NT2/D1 (cell line): Measurements from ENCODE around the gene KRTAP6-1.

Experiments
- SUZ12 ChIP-seq: IDR thresholded peaks from 2 replicates; pipeline ENCODE4 v1.6.1; 2011; ENCODE audit not compliant: insufficient read length, insufficient read depth; ENCODE audit errors: extremely low read depth
- YY1 ChIP-seq: IDR thresholded peaks from 2 replicates; pipeline ENCODE4 v1.6.1; 2011; ENCODE audit not compliant: insufficient read length, insufficient read depth
- ZNF274 ChIP-seq: IDR thresholded peaks from 2 replicates; pipeline ENCODE4 v1.6.1; 2011; ENCODE audit warnings: mild to moderate bottlenecking, low read depth, low read length

DNA sequence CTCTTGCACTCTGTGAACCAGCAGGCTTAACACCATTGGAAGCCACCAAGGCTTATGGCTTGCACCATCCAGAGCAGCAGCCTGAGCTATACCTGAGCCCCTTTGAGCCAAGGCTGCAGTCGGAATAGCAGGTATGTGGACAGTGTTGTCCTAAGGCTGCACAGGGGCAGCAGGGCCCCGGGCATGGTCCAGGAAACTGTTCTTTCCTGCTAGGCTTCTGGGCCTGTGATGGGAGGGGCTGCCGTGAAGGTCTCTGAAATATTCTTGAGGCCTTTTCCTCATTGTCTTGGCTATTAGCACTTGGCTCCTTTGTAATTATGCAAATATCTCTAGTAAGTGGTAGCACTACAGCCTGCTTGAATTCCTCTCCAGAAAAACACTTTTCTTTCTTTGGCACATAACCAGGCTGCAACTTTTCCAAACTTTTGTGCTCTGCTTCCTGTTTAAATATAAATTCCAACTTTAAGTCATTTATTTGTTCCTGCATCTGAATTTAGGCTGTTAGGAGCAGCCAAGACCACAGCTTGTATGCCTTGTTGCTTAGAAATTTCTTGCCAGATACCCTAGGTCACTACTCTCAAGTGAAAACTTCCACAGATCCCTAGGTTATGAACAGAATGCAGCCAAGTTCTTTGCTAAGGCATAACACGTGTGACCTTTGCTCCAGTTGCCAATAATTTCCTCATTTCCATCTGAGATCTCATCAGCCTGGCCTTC lies 11.9 kb upstream of the KRTAP6-1 start:
- TF ChIP-seq YY1 (no peak), ZNF274 (no peak), SUZ12 (no peak)
